Measurements from ENCODE around the gene VN1R5.

VN1R5 gene

DNA sequence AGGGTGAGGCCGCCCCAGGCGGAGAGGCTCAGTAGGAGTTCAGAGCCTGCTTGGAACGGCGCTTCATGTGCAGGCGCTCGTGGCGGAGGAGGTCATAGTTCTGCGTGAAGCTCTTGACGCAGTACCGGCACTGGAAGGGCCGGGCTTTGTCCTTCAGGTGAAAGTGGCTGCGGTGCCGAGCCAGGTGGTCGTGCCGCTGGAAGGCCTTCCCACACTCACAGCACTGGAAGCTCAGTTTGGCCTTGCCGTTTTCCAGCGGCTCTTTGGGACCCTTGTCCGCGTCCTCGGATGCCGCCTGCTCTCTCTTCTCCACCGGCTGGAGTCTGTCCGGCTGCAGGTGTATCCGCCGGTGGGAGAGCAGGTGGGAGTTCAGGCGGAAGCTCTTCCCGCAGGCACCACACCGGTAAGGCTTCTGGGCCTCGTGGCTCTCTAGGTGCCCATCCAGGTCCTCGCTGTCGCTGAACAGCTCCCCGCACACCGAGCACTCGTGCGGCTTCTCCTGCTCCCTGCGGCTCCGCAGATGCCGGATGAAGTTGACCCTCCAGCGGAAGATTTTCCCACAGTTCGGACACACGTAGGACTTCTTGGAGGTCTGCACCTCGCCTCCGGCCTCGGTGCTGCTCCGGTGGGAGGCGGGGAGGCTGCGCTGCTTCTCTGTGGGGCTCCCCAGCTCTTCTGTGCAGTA, 44.8 kb downstream of the VN1R5 start:
- CTCF ChIA-PET, result no interaction called here
- Histone ChIP-seq H3K4me1 (ENCODE audit: control extremely low read depth in 1 of 4, control insufficient read depth in 4 of 4, insufficient read depth in 4 of 4, low read length in 3 of 4) (peaks cover 0 to 6% (median 4%) of the 10 kb centered on the region in 4 experiments), H3K9me3 (ENCODE audit: control extremely low read depth in 1 of 5, control insufficient read depth in 4 of 5, insufficient read depth in 2 of 5, low read depth in 1 of 5, low read length in 4 of 5) (no peaks in the 10 kb centered on the region), H3K36me3 (ENCODE audit: control insufficient read depth in 4 of 4, insufficient read depth in 4 of 4, low read length in 3 of 4) (peaks cover 20 to 80% (median 68%) of the 10 kb centered on the region in 4 experiments), H3K4me3 (ENCODE audit: control insufficient read depth in 1 of 7, extremely low read depth in 1 of 7, insufficient read depth in 4 of 7, low read depth in 2 of 7, low read length in 6 of 7) (no peak overlapping the region), H3K27me3 (replicated peaks in 2 of 5; ENCODE audit: control insufficient read depth in 4 of 5, insufficient read depth in 5 of 5, low read length in 4 of 5) (no peaks in the 10 kb centered on the region), H3K27ac (ENCODE audit: insufficient read depth in 1 of 2, low read depth in 1 of 2, low read length in 2 of 2, poor library complexity in 1 of 2, severe bottlenecking in 2 of 2) (no peak overlapping the region)
- DNase-seq, result no peak
- WGBS (ENCODE audit: insufficient coverage), result 96% methylated on average over 47 of the region's 47 CpGs
- POLR2A ChIA-PET, result no interaction called here

DNA sequence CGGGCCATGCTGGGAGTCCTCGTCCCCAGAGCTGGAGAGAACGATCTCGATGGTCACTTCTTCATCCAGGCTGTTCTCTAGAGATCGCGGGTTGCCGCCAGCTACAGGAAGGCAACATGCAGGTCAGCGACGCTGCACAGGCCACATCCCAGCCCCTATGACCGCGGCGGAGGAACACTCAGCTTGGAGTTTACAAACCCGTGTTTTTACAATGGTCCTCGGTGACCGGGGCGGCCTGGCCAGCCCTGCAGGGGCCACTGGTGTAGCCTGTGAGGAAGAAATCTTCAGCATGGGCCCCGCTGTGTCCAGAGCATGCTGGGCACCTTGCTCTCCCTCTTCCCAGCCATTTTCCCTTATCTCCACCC, 45.3 kb downstream of the VN1R5 start:
- ChIA-PET POLR2A (no interaction called here), CTCF (no interaction called here)
- Histone ChIP-seq H3K36me3 (ENCODE audit: control insufficient read depth in 4 of 4, insufficient read depth in 4 of 4, low read length in 3 of 4) (peaks cover 20 to 85% (median 71%) of the 10 kb centered on the region in 4 experiments), H3K27me3 (replicated peaks in 2 of 5; ENCODE audit: control insufficient read depth in 4 of 5, insufficient read depth in 5 of 5, low read length in 4 of 5) (no peaks in the 10 kb centered on the region), H3K9me3 (ENCODE audit: control extremely low read depth in 1 of 5, control insufficient read depth in 4 of 5, insufficient read depth in 2 of 5, low read depth in 1 of 5, low read length in 4 of 5) (no peaks in the 10 kb centered on the region), H3K27ac (ENCODE audit: insufficient read depth in 1 of 2, low read depth in 1 of 2, low read length in 2 of 2, poor library complexity in 1 of 2, severe bottlenecking in 2 of 2) (no peak overlapping the region), H3K4me3 (ENCODE audit: control insufficient read depth in 1 of 7, extremely low read depth in 1 of 7, insufficient read depth in 4 of 7, low read depth in 2 of 7, low read length in 6 of 7) (no peak overlapping the region), H3K4me1 (ENCODE audit: control extremely low read depth in 1 of 4, control insufficient read depth in 4 of 4, insufficient read depth in 4 of 4, low read length in 3 of 4) (peaks cover 0 to 6% (median 4%) of the 10 kb centered on the region in 4 experiments)
- 96% methylated on average over 17 of the region's 17 CpGs for WGBS (ENCODE audit: insufficient coverage)
- DNase-seq, result no peak

DNA sequence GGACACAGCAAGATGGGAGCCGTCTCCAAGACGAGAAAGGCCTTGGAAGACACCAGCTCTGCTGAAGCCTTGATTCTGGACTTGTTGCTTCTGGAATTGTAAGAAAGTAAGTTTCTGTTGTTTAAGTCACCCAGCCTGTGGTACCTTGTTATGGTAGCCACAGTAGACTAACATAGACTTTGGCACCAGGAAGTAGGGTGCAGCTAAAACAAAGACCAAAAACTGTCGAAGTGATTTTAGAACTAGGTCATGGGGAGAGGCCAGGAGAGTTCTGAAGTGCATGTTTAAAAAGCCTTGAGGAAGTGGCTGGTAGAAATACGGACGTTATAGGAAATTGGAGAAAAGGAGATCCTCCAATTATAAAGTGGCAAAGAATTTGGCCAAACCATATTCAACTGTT, 47.3 kb downstream of the VN1R5 start:
- CTCF ChIA-PET, result no interaction called here
- WGBS (ENCODE audit: insufficient coverage), result 72% methylated on average over 4 of the region's 5 CpGs

DNA sequence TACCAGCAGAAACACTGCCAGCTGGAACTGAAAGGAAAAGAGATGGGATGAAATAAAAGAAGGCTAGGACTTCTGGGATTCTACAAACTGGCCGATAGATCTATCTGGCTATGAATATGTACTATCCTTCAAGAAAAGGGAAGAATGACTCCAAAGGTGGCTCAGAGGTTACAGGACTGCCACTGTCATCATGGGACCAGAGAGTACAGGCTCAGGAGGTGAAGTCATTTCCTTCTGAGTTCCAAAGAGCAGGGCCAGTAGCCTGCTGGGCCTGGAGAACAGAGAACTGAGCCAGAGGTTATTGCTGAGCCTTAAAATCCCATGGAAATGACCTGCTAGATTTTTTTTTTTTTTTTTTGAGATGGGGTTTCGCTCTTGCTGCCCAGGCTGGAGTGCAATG, 48.2 kb downstream of the VN1R5 start:
- ChIA-PET CTCF (no interaction called here), POLR2A (no interaction called here)
- H3K36me3 ChIP-seq (ENCODE audit: control insufficient read depth in 4 of 4, insufficient read depth in 4 of 4, low read length in 3 of 4), result peaks cover 37 to 100% (median 84%) of the 10 kb centered on the region in 4 experiments
- H3K4me1 ChIP-seq (ENCODE audit: control extremely low read depth in 1 of 4, control insufficient read depth in 4 of 4, insufficient read depth in 4 of 4, low read length in 3 of 4), result no peaks in the 10 kb centered on the region
- no peak for DNase-seq
- H3K27me3 ChIP-seq (replicated peaks in 2 of 5; ENCODE audit: control insufficient read depth in 4 of 5, insufficient read depth in 5 of 5, low read length in 4 of 5), result no peaks in the 10 kb centered on the region
- no peak overlapping the region for H3K4me3 ChIP-seq (ENCODE audit: control insufficient read depth in 1 of 7, extremely low read depth in 1 of 7, insufficient read depth in 4 of 7, low read depth in 2 of 7, low read length in 6 of 7)
- no peaks in the 10 kb centered on the region for H3K9me3 ChIP-seq (ENCODE audit: control extremely low read depth in 1 of 5, control insufficient read depth in 4 of 5, insufficient read depth in 2 of 5, low read depth in 1 of 5, low read length in 4 of 5)
- no peak overlapping the region for H3K27ac ChIP-seq (ENCODE audit: insufficient read depth in 1 of 2, low read depth in 1 of 2, low read length in 2 of 2, poor library complexity in 1 of 2, severe bottlenecking in 2 of 2)
- WGBS (ENCODE audit: insufficient coverage), result 100% methylated on average over 1 of the region's 2 CpGs

More for the DNA sequence above, 47.3 kb downstream of the VN1R5 start:
- Histone ChIP-seq H3K9me3 (ENCODE audit: control extremely low read depth in 1 of 5, control insufficient read depth in 4 of 5, insufficient read depth in 2 of 5, low read depth in 1 of 5, low read length in 4 of 5) (no peaks in the 10 kb centered on the region), H3K27ac (ENCODE audit: insufficient read depth in 1 of 2, low read depth in 1 of 2, low read length in 2 of 2, poor library complexity in 1 of 2, severe bottlenecking in 2 of 2) (no peak overlapping the region), H3K27me3 (replicated peaks in 2 of 5; ENCODE audit: control insufficient read depth in 4 of 5, insufficient read depth in 5 of 5, low read length in 4 of 5) (no peaks in the 10 kb centered on the region), H3K4me3 (ENCODE audit: control insufficient read depth in 1 of 7, extremely low read depth in 1 of 7, insufficient read depth in 4 of 7, low read depth in 2 of 7, low read length in 6 of 7) (no peak overlapping the region), H3K4me1 (ENCODE audit: control extremely low read depth in 1 of 4, control insufficient read depth in 4 of 4, insufficient read depth in 4 of 4, low read length in 3 of 4) (no peaks in the 10 kb centered on the region), H3K36me3 (ENCODE audit: control insufficient read depth in 4 of 4, insufficient read depth in 4 of 4, low read length in 3 of 4) (peaks cover 35 to 99% (median 83%) of the 10 kb centered on the region in 4 experiments)
- DNase-seq, result no peak
- POLR2A ChIA-PET, result no interaction called here

Data from common myeloid progenitor, CD34-positive (primary cell).